ENCODE results near the gene TRHDE.

The TRHDE gene

DNA sequence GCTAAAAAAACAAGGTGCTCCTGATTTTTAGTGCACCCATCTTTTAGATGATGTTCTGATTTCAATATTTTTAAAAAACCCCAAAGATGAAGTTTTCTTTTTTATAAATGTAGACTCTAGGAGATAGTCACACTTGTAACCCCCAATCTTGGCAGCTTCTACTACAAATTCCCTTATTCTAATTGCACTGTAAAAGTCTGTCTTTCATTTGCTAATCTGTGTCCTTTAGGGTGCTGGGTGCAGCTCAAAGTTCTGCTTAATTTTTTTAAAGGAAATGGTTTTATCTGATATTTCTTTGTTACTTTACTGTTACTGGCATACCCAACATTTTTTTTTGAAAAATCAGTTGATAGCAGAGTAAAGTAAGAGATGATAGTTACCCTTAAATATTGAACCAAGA is 172.0 kb downstream of the TRHDE start:
- no peak for DNase-seq (ENCODE audit: low read depth, low spot score)

DNA sequence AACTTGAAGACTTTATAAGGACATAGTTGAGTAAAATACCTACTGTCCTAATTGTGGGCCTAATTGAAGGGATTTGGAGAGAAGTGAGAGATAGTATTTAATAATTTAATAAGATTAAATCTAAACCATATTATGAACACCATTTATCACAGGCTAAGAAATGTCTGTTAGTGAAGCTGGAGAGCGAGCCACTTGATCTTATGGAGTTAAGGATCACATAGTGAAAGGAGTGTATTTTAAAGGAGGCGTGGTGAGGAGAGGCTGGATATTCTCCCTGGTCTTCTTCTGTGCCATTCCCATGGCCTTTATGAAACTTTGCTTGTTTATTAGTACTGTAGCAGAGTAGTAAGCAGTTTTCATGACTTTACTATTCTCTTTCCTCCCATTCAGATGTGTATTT is 172.4 kb downstream of the TRHDE start:
- no peak for DNase-seq (ENCODE audit: low read depth, low spot score)

DNA sequence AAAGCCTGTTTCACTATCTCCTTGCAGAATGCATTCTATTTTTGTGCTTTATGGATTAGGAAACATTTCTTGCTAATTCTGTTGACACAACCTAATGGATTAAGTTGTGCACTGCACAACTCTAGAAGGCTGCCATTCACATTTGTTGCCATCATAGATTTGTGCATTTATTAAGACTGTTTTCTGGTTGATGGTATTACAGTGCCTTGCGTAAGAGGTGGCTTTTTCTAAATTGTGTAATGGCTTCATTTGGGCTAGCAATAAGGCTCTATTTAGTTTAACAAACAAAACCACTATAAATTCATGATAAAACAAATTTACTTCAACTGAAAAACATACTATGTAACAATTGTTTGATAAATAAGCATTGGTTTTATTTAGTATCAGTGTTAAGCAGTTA is 175.9 kb downstream of the TRHDE start:
- no peak for DNase-seq (ENCODE audit: low read depth, low spot score)

DNA sequence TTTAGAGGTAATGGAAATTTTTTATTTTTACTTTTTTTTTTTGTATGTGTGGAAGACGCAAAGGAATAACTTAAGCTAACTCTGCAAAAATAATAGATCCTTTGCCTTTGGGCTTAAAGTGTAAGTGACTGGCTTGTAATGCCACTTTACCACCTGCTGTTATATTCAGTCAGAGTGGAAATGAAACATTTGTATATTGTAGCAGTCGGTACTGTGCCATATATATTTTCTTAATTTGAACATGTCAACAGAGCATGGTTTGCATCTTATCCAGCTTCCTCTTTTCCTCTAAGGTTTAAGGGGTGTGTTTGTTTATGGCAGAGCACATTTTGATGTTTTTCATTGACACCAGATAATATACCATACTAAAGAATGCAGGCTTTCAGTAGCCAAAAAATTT is 176.6 kb downstream of the TRHDE start:
- DNase-seq (ENCODE audit: low read depth, low spot score): no peak

DNA sequence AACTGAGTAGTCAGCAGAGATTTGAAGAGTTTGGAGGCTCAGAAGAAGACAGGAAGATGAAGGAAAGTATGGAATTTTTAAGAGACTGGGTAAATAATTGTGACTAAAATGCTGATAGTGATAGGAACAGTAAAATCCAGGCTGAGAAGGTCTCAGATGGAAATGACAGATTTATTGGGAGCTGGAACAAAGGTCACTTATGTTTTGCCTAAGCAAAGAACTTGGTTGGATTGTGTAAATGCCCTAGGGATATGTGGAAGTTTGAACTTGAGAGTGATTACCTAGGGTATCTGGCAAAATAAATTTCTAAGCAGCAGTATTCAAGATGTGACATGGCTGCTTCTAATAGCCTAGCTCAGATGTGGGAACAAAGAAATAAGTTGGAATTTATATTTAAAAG is 180.9 kb downstream of the TRHDE start:
- DNase-seq (ENCODE audit: low read depth, low spot score): no peak

DNA sequence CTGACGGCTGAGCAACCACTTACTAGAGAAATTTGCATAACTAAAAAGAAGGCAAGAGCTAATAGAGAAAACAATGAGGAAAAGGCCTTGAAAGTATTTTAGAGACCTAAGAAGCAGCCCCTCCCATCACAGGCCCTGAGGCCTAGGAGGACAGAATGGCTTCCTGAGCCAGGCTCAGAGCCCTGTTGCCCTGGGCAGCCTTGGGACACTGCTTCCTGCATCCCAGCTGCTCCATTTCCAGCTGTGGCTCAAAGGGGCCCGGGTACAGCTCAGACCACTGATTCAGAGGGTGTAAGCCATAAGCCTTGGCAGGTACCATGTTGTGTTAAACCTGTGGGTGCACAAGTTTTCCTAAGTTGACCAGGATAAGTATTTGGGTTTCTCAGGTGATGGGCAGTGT is 181.4 kb downstream of the TRHDE start:
- no peak for DNase-seq (ENCODE audit: low read depth, low spot score)

DNA sequence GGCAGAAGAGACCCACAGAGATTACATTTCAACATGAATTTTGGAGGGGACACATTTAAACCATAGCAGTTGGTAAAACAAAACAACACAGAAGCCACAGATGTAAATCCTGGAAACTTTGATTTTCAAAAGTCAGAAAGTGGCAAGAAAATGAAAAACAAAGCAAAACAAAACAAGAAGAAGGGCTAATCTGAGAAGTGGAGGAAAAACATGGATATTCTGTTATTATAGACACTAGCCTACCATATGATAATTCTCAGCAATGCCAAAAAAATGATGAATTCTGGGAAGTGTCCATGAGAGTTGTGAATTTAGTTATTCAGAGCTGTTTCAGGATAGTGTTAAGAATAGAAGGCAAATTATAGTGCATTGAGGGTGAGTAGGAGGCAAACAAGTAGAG is 192.3 kb downstream of the TRHDE start:
- DNase-seq (ENCODE audit: low read depth, low spot score): no peak

DNA sequence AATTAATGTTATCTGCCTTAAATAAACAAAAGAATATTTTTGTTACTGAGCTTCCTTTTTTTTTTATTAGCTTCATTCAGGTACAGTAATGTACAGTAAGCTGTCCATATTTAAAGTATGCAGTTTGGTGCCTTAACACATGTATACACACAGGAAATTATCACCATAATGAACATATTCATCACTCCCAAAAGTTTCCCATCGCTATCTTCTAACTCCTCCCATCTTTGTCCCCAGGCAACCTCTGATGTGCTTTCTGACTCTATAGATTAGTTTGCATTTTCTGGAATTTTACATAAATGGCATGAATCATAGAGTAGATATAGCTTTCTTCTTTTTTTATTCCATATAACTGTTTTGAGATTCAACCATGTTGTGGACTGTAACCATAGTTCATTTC is 193.0 kb downstream of the TRHDE start:
- DNase-seq (ENCODE audit: low read depth, low spot score): no peak

DNA sequence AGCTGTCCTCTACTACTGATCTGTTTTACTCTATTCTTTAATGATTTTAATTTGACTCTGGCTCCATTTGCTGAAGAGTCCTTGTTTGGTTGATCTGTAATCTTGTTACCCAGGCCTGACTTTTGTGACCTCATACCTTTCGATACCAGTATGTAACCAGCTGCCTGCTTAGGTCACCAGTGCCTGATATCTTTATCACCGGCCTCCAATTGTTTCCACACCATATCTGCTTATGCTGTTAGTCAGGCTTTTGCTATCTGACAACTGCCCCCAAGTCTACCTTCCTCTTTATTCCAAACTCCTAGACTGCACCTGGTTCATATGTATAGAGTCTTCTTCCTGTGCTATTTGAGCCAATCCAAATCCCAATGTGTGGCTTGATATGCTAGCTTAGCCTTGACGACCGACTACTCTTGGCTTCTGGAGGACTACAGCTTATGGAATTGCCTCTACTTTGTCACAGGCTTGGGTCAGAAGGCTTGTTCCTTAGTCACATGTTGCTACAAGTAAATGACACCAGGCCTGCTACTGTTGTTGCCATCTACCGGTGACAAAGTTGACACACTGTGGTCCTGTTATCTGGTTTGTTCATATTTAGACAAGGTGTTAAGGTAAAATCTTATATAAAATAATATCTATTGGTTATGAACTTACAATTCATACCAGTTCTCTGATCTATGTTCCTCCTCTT is 193.9 kb downstream of the TRHDE start:
- no peak for DNase-seq (ENCODE audit: low read depth, low spot score)

DNA sequence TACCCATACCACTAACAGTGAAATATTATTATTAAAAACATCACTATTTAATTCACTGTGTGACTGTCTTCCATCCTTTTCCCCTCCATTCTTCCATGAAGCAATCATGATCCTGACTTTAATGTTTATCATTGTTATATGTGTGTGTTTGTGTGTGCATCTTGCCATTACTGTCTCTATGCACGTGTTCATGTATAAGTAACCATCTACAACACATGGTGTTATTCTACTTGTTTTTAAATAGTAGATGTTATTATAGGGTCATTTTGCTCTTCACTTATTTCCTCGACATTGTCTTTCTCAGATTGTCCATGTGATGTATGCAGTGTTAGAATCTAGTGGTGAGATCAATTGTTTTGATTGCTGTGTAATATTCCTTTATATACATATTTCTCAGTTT is 195.8 kb downstream of the TRHDE start:
- DNase-seq (ENCODE audit: low read depth, low spot score): no peak

DNA sequence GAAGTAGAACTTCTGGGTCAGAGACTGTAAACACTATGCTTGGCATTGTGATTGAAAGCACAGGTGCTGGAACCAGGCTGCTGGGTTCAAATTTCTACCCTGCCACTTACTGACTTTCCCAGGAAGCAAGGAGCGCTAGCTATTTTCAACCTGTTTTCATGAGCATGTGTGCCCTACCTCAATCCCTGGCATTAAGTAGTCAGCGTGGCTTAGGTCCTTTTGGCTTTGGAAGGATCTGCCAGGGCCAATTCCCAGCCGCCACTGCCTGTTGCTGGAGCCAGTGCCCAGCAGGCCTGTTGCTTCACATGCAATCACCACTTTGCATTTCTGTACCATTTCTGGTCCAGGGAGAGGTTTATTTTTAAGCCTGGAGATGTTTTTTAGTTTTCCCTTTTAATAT is 196.3 kb downstream of the TRHDE start:
- no peak for DNase-seq (ENCODE audit: low read depth, low spot score)

DNA sequence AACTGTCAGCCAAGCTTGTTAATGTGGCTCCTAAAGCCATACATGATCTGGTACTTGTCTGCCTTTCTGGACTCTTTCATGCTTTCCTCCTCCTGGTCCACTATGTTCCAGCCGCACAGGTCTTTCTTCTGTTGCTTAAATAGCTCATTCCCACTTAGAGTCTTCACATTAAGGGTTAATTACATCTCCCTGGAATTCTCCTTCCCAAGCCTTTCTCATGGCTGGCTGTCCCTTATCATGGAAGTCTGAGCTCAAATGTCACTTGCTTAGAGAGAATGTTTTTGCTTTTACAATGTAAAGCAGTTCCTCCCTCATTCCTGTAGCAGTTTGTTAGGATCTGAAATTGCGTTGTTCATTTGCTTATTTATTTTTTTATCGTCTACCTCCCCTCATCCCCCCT is 199.6 kb downstream of the TRHDE start:
- DNase-seq (ENCODE audit: low read depth, low spot score): no peak

DNA sequence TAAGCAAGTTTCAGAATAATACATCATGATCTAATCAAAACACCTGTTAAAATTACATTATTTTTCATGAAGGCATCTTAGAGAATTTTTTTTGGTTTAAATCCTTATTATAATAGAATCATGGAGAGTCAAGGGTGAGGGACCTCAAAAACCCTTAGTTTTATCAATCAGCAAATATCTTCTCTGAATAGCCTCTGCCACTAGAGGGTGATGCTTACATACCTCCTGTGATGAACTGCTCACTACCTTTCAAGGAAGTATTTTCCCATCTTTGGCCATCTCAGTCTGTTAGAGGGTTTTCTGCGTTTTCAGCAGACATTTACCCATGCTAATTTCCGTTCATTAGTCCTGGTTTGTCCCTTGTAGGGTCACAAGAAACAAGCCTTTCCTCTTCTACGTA is 200.2 kb downstream of the TRHDE start:
- DNase-seq (ENCODE audit: low read depth, low spot score): no peak

DNA sequence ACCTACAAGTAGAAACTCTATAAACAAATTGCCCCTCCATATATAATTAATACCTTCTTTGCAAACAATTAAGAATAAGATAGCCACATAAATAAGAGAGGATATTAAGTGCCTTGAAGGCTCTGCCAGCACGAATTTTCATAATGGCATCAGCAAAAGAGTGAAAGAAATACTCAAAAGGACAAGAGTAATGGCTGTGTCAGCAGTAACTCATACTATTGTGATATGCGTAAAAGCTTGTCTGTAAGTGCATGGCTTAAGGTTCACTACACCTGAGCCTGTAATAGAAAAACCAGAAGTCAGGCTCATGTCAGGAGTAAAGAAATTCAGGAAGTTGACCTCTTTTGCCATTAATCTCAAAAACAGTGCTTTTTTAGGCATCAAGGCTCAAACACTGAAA is 204.1 kb downstream of the TRHDE start:
- DNase-seq (ENCODE audit: low read depth, low spot score): no peak

DNA sequence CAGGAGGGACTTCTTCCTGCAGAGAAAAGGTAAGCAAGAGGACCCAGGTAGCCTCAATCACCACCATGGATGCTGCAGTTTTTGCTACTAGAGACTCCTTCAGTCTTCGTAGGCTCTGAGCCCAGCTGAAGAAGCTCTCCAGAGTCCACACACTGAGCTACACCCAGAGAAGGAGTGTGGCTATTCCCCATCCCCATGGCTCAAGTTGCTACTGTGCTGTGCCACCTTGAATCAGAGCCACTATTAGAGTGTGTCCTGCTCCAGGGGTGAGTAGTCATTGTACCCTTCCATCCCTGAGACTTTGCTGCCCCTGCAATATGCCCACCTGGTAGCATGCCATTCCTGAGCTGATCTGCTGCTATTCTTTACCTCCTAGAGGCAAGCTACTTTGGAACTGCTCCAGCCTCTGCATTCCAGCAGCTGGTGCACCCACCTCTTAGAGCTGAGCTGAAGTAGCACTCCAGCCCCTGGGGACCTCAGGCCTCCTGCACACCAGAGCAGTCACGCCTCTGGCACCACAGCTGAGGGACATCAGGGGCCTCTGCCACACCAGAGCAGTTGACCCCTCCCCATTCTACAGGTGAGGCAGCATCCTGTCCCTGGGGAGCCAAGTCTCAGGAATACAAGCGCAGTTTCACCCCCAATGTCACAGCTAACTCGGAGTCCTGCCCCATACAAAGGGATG is 213.0 kb downstream of the TRHDE start:
- DNase-seq (ENCODE audit: low read depth, low spot score): no peak

DNA sequence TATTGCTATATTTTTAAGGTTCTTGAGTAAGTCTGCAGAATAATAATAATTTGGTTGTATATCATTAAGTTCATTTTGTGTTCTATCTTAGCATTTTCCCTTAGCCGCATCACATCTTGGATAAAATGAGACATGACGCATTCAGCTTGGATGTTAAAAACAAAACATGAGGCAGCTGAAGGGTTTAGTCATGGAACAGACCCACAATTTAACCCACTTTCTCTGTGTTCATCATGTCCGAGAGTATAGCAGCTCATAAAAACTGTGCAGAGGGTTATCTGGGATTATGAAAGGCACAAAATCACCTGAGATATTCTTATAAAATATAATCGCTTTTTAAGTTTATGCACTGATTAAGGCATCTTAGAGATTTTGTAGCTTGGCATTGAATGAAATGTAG is 219.3 kb downstream of the TRHDE start:
- no peak for DNase-seq (ENCODE audit: low read depth, low spot score)

DNA sequence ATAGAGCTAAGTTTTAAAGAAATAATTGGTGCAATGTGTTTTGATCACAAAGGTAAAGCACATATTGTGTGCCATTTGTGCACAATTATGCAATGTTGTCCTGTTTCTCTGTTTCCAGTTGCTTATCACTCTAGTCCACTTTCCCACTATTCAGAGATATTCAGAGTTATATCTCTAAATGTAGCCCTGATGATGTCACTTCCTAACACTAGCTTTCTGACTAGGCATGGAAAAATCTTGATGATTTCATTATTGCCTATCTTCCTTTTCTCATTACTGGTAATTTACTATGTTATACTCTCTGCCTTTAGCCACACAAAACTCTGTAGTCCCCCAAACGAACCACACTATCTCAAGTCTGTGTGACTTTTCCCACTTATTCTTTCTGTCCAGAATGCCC is 221.2 kb downstream of the TRHDE start:
- DNase-seq (ENCODE audit: low read depth, low spot score): no peak

DNA sequence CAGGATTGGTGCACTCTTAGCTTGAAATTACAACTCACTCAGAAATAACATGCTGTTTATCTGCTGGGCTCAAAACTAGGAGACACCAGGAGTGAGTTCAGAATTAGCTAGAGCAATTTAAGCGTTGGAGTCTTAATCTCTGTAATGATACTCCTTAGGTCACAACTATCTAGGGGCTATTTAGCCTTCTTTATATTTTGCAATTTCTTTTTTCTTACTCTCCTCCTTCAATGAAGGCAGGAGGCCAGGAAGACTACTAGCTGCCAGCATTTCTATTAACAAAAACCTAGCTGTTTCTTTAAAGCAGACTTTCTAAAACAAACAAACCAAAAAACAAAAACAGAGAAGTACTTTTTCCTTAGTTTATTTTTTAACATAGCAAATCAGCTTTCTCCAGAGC is 226.2 kb downstream of the TRHDE start:
- no peak for DNase-seq (ENCODE audit: low read depth, low spot score)

DNA sequence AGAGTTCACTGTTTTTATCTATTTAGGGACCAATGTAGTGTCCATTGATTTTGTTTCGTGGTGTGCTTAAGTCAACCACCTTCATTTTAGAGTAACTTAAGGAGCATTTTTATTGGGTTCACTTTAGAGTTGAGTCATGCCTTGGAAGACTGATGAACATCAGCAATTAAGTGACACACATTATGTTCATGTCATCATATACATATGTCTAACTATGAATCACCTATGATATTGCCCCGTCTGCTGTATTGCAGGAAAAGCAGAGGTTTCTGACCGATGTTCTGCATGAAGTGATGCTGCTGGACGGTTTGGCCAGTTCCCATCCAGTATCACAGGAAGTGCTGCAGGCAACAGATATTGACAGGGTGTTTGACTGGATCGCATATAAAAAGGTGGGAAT is 227.1 kb downstream of the TRHDE start:
- no peak for DNase-seq (ENCODE audit: low read depth, low spot score)

DNA sequence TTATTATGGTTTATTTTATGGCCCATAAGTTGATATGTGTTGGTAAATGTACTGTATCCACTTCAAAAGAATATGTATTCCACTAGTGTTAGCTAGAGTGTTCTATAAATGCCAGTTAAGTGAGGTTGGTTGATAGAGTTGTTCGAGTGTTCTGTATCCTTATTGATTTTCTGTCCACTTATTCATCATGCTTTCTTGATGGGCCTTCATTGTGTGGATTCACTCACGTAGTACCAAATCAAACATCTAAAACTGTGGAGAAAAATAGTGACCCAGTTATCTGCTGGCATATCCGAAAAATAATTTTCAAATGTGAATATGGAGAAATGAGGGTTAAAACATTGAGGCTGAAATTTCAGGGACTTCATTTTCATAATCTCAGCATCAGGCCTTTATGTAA is 230.4 kb downstream of the TRHDE start:
- DNase-seq (ENCODE audit: low read depth, low spot score): no peak

DNA sequence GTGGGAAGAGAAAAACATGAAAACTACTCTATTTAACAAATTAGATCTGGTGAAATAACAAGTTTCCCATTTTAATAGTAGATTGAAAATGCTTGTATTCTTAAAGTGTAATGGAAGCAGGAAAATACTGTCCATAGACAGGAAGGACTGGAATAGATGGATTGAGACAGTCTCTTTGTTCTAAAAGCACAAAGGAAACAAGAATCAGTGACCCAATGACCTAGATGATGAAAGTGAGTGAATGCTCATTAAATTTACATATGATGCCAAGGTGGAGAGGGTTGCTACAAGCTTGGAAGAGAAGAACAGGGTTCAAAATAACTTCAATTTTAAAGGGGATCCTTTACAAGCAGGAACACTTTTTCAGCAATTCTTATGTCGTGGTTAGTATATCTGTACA is 233.1 kb downstream of the TRHDE start:
- DNase-seq (ENCODE audit: low read depth, low spot score): no peak

DNA sequence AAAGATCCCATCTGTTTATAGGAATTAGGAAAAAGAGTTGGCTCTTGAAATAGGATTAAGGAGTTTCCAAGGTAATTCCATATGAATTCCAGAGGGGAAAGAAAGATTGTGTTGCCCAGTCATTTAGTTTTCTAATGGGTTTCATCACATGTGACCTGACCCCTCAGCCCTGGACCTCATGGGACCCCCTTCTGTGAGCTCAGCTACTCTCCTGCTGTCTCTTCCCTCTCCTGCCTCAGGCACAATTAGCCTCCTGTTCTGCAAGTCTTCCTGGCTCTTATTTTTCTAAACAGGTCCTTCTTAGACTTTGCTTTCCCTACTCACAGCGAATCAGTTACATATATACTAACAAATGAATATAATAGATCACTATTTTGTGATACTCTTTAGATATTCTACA is 237.7 kb downstream of the TRHDE start:
- DNase-seq (ENCODE audit: low read depth, low spot score): no peak

DNA sequence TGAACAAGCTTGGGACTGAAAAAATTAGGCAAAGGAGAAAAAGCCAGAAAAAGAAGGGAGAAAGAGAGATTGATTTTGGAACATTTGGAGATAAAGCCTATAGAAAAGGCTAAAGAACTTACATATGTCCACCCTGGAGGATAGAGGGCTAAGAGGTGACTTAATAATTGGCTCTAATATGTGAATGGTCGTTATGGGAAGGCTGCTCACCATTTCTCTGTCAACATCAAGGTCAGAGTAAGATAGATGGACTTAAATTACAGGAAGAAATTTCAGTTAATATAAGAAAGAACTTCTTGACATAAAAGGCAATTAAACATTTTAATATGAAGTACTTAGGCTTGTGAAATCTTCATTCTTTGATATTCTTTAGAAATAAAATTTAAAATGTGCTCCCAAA is 238.6 kb downstream of the TRHDE start:
- no peak for DNase-seq (ENCODE audit: low read depth, low spot score)

DNA sequence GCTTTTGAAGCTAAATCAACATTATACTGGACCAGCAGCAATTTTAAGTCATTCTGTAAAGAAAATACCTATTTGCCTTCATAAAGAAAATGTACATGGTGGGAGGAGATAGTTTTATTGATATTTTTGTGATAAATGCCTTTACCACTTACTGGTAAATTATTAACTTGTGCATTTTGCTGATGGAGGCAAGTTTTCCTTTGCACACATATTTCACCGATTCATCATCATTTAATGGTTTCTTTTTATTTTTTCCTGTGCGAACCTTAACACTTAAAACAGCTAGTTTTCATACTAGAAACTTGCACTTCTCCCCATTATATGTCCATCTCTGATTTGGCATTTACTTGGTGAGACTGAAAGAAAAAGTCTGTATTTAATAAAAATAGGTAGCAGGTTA is 239.3 kb downstream of the TRHDE start:
- DNase-seq (ENCODE audit: low read depth, low spot score): no peak

Data from brain pericyte (primary cell).